Measurements from ENCODE around the gene ZNF737. TPM values are rescaled to one million over a fixed set of nuclear protein-coding genes. Genes with fewer than 3 reads are reported as not detected.

ZNF737 gene
- total RNA-seq, 1 experiment from 2014 or later: 20.2 TPM

GRCh38 chr19:20503476-20503875, 62.1 kb downstream of the ZNF737 start:
- Mint-ChIP-seq H3K9me3 (peaks cover 71% of the 10 kb centered on the region), H3K27me3 (ENCODE audit: low read depth) (peaks cover 4% of the 10 kb centered on the region; the same call in 1 of the 2 replicates), H3K27ac (no peak overlapping the region), H3K4me3 (no peak overlapping the region), H3K4me1 (no peaks in the 10 kb centered on the region), H3K36me3 (peaks cover 29% of the 10 kb centered on the region)
- TF ChIP-seq ELF4 (CRISPR knock-in tag; IDR thresholded peaks at IDR 0.05; ENCODE audit: low read depth) (no peak), SOX15 (CRISPR knock-in tag; IDR thresholded peaks at IDR 0.05) (no peak), CREM (CRISPR knock-in tag; IDR thresholded peaks at IDR 0.05) (no peak), ZNF423 (CRISPR knock-in tag; IDR thresholded peaks at IDR 0.05) (no peak), EMX1 (CRISPR knock-in tag; IDR thresholded peaks at IDR 0.05) (no peak), CDX4 (CRISPR knock-in tag; IDR thresholded peaks at IDR 0.05; ENCODE audit: borderline replicate concordance) (no peak), ETV6 (CRISPR knock-in tag; IDR thresholded peaks at IDR 0.05) (no peak), FOXP1 (CRISPR knock-in tag; IDR thresholded peaks at IDR 0.05; ENCODE audit: borderline replicate concordance) (no peak), PRDM15 (CRISPR knock-in tag; IDR thresholded peaks at IDR 0.05) (no peak), NFATC4 (CRISPR knock-in tag; IDR thresholded peaks at IDR 0.05) (no peak), ZNF396 (CRISPR knock-in tag; IDR thresholded peaks at IDR 0.05; ENCODE audit: borderline replicate concordance) (no peak), ATF1 (CRISPR knock-in tag; IDR thresholded peaks at IDR 0.05) (no peak), TEAD4 (CRISPR knock-in tag; IDR thresholded peaks at IDR 0.05) (no peak)
- TF ChIP-seq, protein P1, sequence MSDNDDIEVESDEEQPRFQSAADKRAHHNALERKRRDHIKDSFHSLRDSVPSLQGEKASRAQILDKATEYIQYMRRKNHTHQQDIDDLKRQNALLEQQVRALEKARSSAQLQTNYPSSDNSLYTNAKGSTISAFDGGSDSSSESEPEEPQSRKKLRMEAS (CRISPR knock-in tag; IDR thresholded peaks at IDR 0.05): no peak
- TF ChIP-seq, protein P2, sequence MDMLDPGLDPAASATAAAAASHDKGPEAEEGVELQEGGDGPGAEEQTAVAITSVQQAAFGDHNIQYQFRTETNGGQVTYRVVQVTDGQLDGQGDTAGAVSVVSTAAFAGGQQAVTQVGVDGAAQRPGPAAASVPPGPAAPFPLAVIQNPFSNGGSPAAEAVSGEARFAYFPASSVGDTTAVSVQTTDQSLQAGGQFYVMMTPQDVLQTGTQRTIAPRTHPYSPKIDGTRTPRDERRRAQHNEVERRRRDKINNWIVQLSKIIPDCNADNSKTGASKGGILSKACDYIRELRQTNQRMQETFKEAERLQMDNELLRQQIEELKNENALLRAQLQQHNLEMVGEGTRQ (CRISPR knock-in tag; IDR thresholded peaks at IDR 0.05): no peak
- TF ChIP-seq, protein P3, sequence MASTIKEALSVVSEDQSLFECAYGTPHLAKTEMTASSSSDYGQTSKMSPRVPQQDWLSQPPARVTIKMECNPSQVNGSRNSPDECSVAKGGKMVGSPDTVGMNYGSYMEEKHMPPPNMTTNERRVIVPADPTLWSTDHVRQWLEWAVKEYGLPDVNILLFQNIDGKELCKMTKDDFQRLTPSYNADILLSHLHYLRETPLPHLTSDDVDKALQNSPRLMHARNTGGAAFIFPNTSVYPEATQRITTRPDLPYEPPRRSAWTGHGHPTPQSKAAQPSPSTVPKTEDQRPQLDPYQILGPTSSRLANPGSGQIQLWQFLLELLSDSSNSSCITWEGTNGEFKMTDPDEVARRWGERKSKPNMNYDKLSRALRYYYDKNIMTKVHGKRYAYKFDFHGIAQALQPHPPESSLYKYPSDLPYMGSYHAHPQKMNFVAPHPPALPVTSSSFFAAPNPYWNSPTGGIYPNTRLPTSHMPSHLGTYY (CRISPR knock-in tag; IDR thresholded peaks at IDR 0.05): no peak
- ATAC-seq (no peak), DNase-seq (ENCODE audit: low spot score) (no peak)
- ChIA-PET CTCF (no interaction called here), POLR2A (no interaction called here)

Other genes starting within 250 kb of the ZNF737 start
- 15.5 to 24.4 TPM (median 17.6 TPM) in 3 replicates for gene ZNF626, start 95.8 kb upstream of the ZNF737 start, total RNA-seq (2021)
- gene ZNF66, start 210.5 kb upstream of the ZNF737 start, total RNA-seq (2021): 34.1 to 41.6 TPM (median 34.8 TPM) in 3 replicates

All from WTC11 (cell line).